Neuronal stem cell (in vitro differentiated cells): ENCODE results near the gene TMEM63A. TPM values are rescaled to one million over a fixed set of nuclear protein-coding genes. Genes with fewer than 3 reads are reported as not detected.
"Not testable (repeated sequence)": the region's sequence is repeated elsewhere in the genome, so short reads cannot be mapped to it uniquely, and the experiment has no call there.

Experiments
- DNase-seq: peaks from one replicate; pipeline ENCODE4 v3.0.0-alpha.2; 2013; ENCODE audit warnings: low spot score
- H2AFZ ChIP-seq: one replicate; pipeline ENCODE4 v1.6.1; 2013; ENCODE audit warnings: mild to moderate bottlenecking, low read length, inconsistent platforms
- H2AK5ac ChIP-seq: 2 replicates; pipeline ENCODE4 v1.6.1; 2013; ENCODE audit warnings: low read depth, mild to moderate bottlenecking, inconsistent platforms, low read length, moderate library complexity, mixed read lengths
- H2BK120ac ChIP-seq: 2 replicates; pipeline ENCODE4 v1.6.1; 2013; ENCODE audit warnings: low read depth, mild to moderate bottlenecking, inconsistent platforms, low read length, moderate library complexity, mixed read lengths
- H2BK12ac ChIP-seq: one replicate; pipeline ENCODE4 v1.6.1; 2013; ENCODE audit warnings: low read length, inconsistent platforms
- H2BK15ac ChIP-seq: 2 replicates; pipeline ENCODE4 v1.6.1; 2013; ENCODE audit warnings: mild to moderate bottlenecking, low read length, inconsistent platforms, mixed read lengths
- H2BK5ac ChIP-seq: one replicate; pipeline ENCODE4 v1.6.1; 2013; ENCODE audit warnings: inconsistent platforms, mild to moderate bottlenecking, low read length, moderate library complexity
- H3K14ac ChIP-seq: one replicate; pipeline ENCODE4 v1.6.1; 2013; ENCODE audit warnings: low read length, inconsistent platforms
- H3K18ac ChIP-seq: 2 replicates; pipeline ENCODE4 v1.6.1; 2013; ENCODE audit warnings: low read length, inconsistent platforms
- H3K23ac ChIP-seq: 2 replicates; pipeline ENCODE4 v1.6.1; 2013; ENCODE audit warnings: low read depth, mild to moderate bottlenecking, mixed read lengths, low read length, inconsistent platforms; ENCODE audit not compliant: poor library complexity
- H3K27ac ChIP-seq: replicated peaks from 3 replicates; pipeline ENCODE4 v1.5.1; 2013; ENCODE audit warnings: low read length, inconsistent platforms
- H3K27me3 ChIP-seq, 3 experiments: 2 replicates each; pipeline ENCODE4 v1.6.1; 2013; ENCODE audit warnings: low read length in 3 of 3, mild to moderate bottlenecking in 2 of 3, inconsistent platforms in 1 of 3, low read depth in 1 of 3, mixed read lengths in 1 of 3, moderate library complexity in 1 of 3; ENCODE audit not compliant: control insufficient read depth in 3 of 3, insufficient read depth in 3 of 3
- H3K36me3 ChIP-seq, 2 donors: replicated peaks in 1 of 2; 2 replicates each; pipeline ENCODE4 v1.6.1; 2013; ENCODE audit warnings: low read length in 2 of 2; ENCODE audit not compliant: control insufficient read depth in 2 of 2, insufficient read depth in 2 of 2
- H3K4ac ChIP-seq: 2 replicates; pipeline ENCODE4 v1.6.1; 2013; ENCODE audit warnings: inconsistent platforms, mild to moderate bottlenecking, low read length, moderate library complexity
- H3K4me1 ChIP-seq, 2 donors: 1 replicate in 1 of 2; 2 replicates in 1 of 2; pipeline ENCODE4 v1.6.1; 2013; ENCODE audit warnings: low read length in 2 of 2, low read depth in 1 of 2; ENCODE audit not compliant: control insufficient read depth in 2 of 2, insufficient read depth in 1 of 2
- H3K4me2 ChIP-seq: one replicate; pipeline ENCODE4 v1.6.1; 2013; ENCODE audit warnings: mild to moderate bottlenecking, low read length, inconsistent platforms; ENCODE audit not compliant: insufficient read depth, poor library complexity, severe bottlenecking
- H3K4me3 ChIP-seq, 2 donors: 2 replicates each; pipeline ENCODE4 v1.5.1; 2013; ENCODE audit warnings: low read length in 2 of 2, mild to moderate bottlenecking in 2 of 2, inconsistent platforms in 1 of 2, moderate library complexity in 1 of 2
- H3K79me1 ChIP-seq: one replicate; pipeline ENCODE4 v1.6.1; 2013; ENCODE audit warnings: low read depth, mild to moderate bottlenecking, inconsistent platforms, low read length, moderate library complexity
- H3K9ac ChIP-seq: one replicate; pipeline ENCODE4 v1.6.1; 2013; ENCODE audit warnings: mild to moderate bottlenecking, low read depth, low read length, inconsistent platforms; ENCODE audit not compliant: poor library complexity
- H3K9me3 ChIP-seq, 2 donors: replicated peaks in 1 of 2; 2 replicates each; pipeline versions ENCODE3 to v1.6.1; 2013; ENCODE audit warnings: low read length in 2 of 2, mild to moderate bottlenecking in 2 of 2, inconsistent platforms in 1 of 2, low read depth in 1 of 2, mixed read lengths in 1 of 2, moderate library complexity in 1 of 2; ENCODE audit not compliant: control insufficient read depth in 2 of 2, insufficient read depth in 1 of 2
- H4K8ac ChIP-seq: one replicate; pipeline ENCODE4 v1.6.1; 2013; ENCODE audit warnings: low read depth, mild to moderate bottlenecking, inconsistent platforms, low read length, moderate library complexity
- H4K91ac ChIP-seq: one replicate; pipeline ENCODE4 v1.6.1; 2013; ENCODE audit warnings: low read length, low read depth, mild to moderate bottlenecking, inconsistent platforms; ENCODE audit not compliant: poor library complexity
- WGBS, 2 donors: extraction: QIAGEN DNeasy Blood & Tissue Kit; methylation state at CpG; one replicate each; pipeline ENCODE4 v1.1.7; 2013; ENCODE audit warnings: missing lambda C conversion rate in 2 of 2, mixed read lengths in 1 of 2; ENCODE audit not compliant: insufficient read length in 2 of 2, insufficient replicate concordance in 1 of 2; ENCODE audit errors: extremely low coverage in 2 of 2; 5-methylcytosine and 5-hydroxymethylcytosine counted together
- polyA plus RNA-seq, 2 experiments: library from polyadenylated mRNA; stranded (reverse); fragments of 200-250 nt; gene quantifications; one replicate each; pipeline ENCODE4 v1.2.3, GENCODE V29; 2013

The TMEM63A gene
- 9.6 TPM for polyA plus RNA-seq (2013, experiment 1 of 2)
- polyA plus RNA-seq (2013, experiment 2 of 2): 8.6 TPM

DNA sequence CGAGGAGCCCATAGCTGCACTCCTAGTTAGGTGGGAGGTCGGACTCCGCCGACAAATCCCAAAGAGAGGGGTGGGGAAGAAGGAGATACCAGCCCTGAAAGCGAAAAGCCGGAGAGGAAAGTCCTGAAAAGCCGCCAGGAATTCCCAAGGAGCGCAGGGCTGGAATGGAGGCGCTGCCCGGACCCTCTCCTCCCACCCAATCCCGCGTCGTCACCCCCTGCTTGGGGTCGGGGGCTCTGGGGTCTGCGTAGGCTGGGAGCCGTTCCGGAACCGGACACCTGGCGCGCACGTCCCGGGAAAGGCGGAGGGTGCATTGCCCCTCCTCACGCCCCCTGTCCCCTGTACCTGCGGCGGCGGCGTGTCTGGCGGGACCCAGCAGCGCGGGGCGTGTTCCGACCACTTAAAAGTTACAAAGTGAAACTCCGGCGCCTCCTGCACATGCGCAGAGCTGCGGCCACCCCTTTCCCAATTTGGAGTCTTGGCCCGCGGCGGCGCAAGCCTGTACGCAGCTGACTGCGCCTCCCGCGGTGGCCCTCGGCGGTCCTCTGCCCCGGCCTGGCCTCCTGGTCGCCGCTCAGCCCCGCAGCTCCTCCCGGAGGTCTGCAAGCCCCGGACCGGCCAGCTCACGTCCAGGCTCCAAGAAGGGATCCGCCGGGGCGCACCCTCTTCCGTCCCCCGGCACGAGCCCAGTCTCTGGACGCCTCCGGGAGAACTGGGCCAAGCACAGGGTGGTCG, at the start of gene TMEM63A:
Gene TMEM63A, minus strand, starts transcription at position 422 of the 735 bp plus-strand sequence. CDS start 4,800 bp downstream, outside the sequence.
- peak within 1 kb of the TSS; percentile 88 to 90 for H3K4me3 ChIP-seq
- WGBS, 2 donors: no CpG with 5 or more reads among the region's 64 CpGs
- H3K9ac ChIP-seq: peak within 1 kb of the TSS; percentile 91
- peaks cover 9% of the 10 kb centered on the region in 2 donors for H3K4me1 ChIP-seq
- H3K27ac ChIP-seq: no peak within 1 kb of the TSS
- H2AK5ac ChIP-seq: peak within 1 kb of the TSS; percentile 77
- peak within 1 kb of the TSS; percentile 99 for H3K23ac ChIP-seq
- peak within 1 kb of the TSS; percentile 57 for H4K8ac ChIP-seq
- no peaks in the 10 kb centered on the region for H3K9me3 ChIP-seq
- DNase-seq: peak; percentile 85
- peak within 1 kb of the TSS; percentile 93 for H2BK15ac ChIP-seq
- peak within 1 kb of the TSS; percentile 99 for H3K18ac ChIP-seq
- no peak within 1 kb of the TSS for H4K91ac ChIP-seq
- H3K4ac ChIP-seq: peak within 1 kb of the TSS; percentile 11
- peaks cover 0 to 9% of the 10 kb centered on the region in 2 donors for H3K36me3 ChIP-seq
- H2BK5ac ChIP-seq: peak within 1 kb of the TSS; percentile 91
- no peak within 1 kb of the TSS for H2BK120ac ChIP-seq
- H2AFZ ChIP-seq: peak within 1 kb of the TSS; percentile 100
- H3K14ac ChIP-seq: peak within 1 kb of the TSS; percentile 87
- H2BK12ac ChIP-seq: peak within 1 kb of the TSS; percentile 95
- peaks cover 0 to 30% (median 2%) of the 10 kb centered on the region in 3 experiments for H3K27me3 ChIP-seq
- H3K79me1 ChIP-seq: no peaks in the 10 kb centered on the region
- peak within 1 kb of the TSS; percentile 90 for H3K4me2 ChIP-seq

DNA sequence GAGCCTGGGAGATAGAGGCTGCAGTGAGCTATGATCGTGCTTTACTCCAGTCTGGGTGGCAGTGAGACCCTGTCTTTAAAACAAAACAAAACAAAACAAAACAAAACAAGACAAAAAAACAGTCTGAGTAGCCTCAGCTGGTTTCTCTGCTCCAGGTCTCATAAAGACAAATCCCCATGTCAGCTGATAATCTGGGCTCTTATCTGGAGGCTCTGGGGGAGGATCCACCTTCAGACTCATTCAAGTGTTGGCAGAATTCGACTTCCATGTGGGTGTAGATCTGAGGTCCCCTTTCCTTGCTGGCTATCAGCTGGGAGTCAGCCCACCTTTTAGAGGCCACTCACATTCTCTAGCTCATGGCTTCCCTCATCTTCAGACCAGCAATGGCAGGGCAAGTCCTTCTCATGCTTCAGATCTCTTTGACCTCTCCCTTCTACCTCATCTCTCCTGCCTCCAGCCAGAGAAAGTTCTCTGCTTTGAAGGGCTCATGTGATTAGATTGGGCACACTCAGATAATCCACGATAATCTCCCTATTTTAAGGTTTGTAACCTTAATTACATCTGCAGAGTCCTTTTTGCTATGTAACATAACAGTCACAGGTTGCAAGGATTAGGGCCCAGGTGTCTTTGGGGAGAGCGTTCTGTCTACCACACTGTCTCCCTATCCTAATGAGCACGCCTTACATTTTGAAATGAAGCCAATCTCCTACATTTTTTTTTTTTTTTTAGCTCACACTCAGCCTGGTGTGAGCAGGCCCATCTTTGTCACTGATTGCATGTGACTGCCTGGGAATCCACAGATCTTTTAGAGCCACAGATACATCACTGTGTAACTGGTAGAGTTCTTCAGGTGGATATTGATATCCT, 49.3 kb upstream of the TMEM63A start:
- no peak overlapping the region for H3K4ac ChIP-seq
- no peak overlapping the region for H3K14ac ChIP-seq
- WGBS, 2 donors: no CpG with 5 or more reads among the region's 5 CpGs
- H2AFZ ChIP-seq: no peak overlapping the region
- H3K23ac ChIP-seq: no peak overlapping the region
- H3K4me2 ChIP-seq: no peak overlapping the region
- no peak overlapping the region for H3K18ac ChIP-seq
- no peak overlapping the region for H3K4me3 ChIP-seq
- no peak for DNase-seq
- peaks cover 0 to 1% of the 10 kb centered on the region in 2 donors for H3K4me1 ChIP-seq
- no peak overlapping the region for H2AK5ac ChIP-seq
- H3K79me1 ChIP-seq: no peaks in the 10 kb centered on the region
- no peak overlapping the region for H2BK5ac ChIP-seq
- no peaks in the 10 kb centered on the region for H3K27me3 ChIP-seq
- no peak overlapping the region for H2BK120ac ChIP-seq
- H2BK12ac ChIP-seq: no peak overlapping the region
- no peaks in the 10 kb centered on the region for H3K36me3 ChIP-seq
- H2BK15ac ChIP-seq: no peak overlapping the region
- no peak overlapping the region for H3K9ac ChIP-seq
- H3K27ac ChIP-seq: no peak overlapping the region
- H4K8ac ChIP-seq: no peak overlapping the region
- H3K9me3 ChIP-seq: no peaks in the 10 kb centered on the region
- H4K91ac ChIP-seq: no peak overlapping the region

DNA sequence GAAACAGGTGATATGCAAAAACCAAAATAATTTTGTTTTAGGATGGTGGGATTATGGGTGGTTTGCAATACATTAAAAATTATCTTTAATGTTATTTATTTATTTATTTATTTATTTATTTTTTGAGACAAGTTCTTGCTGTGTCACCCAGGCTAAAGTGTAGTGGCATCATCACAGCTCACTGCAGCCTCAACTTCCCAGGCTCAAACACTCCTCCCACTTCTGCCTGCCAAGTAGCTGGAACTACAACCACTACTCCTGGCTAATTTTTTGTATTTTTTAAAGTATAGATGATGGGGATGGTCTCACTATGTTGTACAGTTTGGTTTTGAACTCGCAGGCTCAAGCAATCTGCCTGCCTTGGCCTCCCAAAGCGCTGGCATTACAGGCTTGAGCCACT, 48.4 kb upstream of the TMEM63A start:
- no peak overlapping the region for H2BK5ac ChIP-seq
- no peak overlapping the region for H2BK15ac ChIP-seq
- no CpG with 5 or more reads among the region's 2 CpGs for WGBS, 2 donors
- no peak overlapping the region for H2BK120ac ChIP-seq
- no peaks in the 10 kb centered on the region for H3K9me3 ChIP-seq
- peaks cover 0 to 1% of the 10 kb centered on the region in 2 donors for H3K4me1 ChIP-seq
- H3K4ac ChIP-seq: no peak overlapping the region
- no peak overlapping the region for H2AK5ac ChIP-seq
- H3K18ac ChIP-seq: no peak overlapping the region
- no peak overlapping the region for H3K27ac ChIP-seq
- no peak overlapping the region for H4K91ac ChIP-seq
- H3K36me3 ChIP-seq: no peaks in the 10 kb centered on the region
- no peak overlapping the region for H2BK12ac ChIP-seq
- H4K8ac ChIP-seq: no peak overlapping the region
- H3K9ac ChIP-seq: no peak overlapping the region
- no peak overlapping the region for H3K14ac ChIP-seq
- no peak overlapping the region for H2AFZ ChIP-seq
- no peaks in the 10 kb centered on the region for H3K79me1 ChIP-seq
- no peak overlapping the region for H3K4me3 ChIP-seq
- no peak overlapping the region for H3K4me2 ChIP-seq
- no peak overlapping the region for H3K23ac ChIP-seq
- H3K27me3 ChIP-seq: no peaks in the 10 kb centered on the region
- DNase-seq: no peak

DNA sequence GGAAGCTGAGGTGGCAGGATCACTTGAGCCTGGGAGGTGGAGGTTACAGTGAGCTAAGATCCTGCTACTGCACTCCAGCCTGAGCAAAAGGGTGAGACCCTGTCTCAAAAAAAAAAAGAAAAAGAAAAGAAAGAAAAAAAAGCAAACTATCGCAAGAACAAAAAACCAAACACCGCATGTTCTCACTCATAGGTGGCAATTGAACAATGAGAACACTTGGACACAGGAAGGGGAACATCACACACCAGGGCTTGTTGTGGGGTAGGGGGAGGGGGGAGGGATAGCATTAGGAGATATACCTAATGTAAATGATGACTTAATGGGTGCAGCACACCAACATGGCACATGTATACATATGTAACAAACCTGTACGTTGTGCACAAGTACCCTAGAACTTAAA, 47.3 kb upstream of the TMEM63A start:
- H3K9me3 ChIP-seq, H3K9ac ChIP-seq, H3K27ac ChIP-seq, H3K14ac ChIP-seq, H3K36me3 ChIP-seq, H2AFZ ChIP-seq, H3K4me3 ChIP-seq, H3K4me1 ChIP-seq, H2BK12ac ChIP-seq, H3K23ac ChIP-seq, H3K4ac ChIP-seq, H3K4me2 ChIP-seq, H2BK5ac ChIP-seq, H3K18ac ChIP-seq, DNase-seq, H4K91ac ChIP-seq, H2AK5ac ChIP-seq, H3K27me3 ChIP-seq, H2BK15ac ChIP-seq, H2BK120ac ChIP-seq, H3K79me1 ChIP-seq, H4K8ac ChIP-seq: not testable (repeated sequence)
- WGBS, 2 donors: no CpG with 5 or more reads among the region's 3 CpGs
